Measurements from ENCODE around the gene SLC26A11. TPM values are rescaled to one million over a fixed set of nuclear protein-coding genes. Genes with fewer than 3 reads are reported as not detected.

The SLC26A11 gene
- total and polyA plus RNA-seq, 7 donors, result 2.3 to 14.5 (median 9.3) TPM

GRCh38 chr17:80227666-80228065, 7.4 kb downstream of the SLC26A11 start:
- TF ChIP-seq POLR2A (IDR thresholded peaks at IDR 0.05) (no peak), EP300 (IDR thresholded peaks at IDR 0.05) (no peak), POLR2AphosphoS5 (IDR thresholded peaks at IDR 0.05) (no peak)
- TF ChIP-seq, protein P1, sequence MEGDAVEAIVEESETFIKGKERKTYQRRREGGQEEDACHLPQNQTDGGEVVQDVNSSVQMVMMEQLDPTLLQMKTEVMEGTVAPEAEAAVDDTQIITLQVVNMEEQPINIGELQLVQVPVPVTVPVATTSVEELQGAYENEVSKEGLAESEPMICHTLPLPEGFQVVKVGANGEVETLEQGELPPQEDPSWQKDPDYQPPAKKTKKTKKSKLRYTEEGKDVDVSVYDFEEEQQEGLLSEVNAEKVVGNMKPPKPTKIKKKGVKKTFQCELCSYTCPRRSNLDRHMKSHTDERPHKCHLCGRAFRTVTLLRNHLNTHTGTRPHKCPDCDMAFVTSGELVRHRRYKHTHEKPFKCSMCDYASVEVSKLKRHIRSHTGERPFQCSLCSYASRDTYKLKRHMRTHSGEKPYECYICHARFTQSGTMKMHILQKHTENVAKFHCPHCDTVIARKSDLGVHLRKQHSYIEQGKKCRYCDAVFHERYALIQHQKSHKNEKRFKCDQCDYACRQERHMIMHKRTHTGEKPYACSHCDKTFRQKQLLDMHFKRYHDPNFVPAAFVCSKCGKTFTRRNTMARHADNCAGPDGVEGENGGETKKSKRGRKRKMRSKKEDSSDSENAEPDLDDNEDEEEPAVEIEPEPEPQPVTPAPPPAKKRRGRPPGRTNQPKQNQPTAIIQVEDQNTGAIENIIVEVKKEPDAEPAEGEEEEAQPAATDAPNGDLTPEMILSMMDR (IDR thresholded peaks at IDR 0.05), result no peak
- intact Hi-C loops (cut with DNase I), result no loop called here
- Histone ChIP-seq H3K36me3 (peaks cover 0 to 64% (median 11%) of the 10 kb centered on the region in 4 donors), H3K4me1 (peaks cover 0 to under 1% (median 0%) of the 10 kb centered on the region in 4 donors), H3K27me3 (no peaks in the 10 kb centered on the region), H3K9me3 (peaks cover 0 to 9% (median 3%) of the 10 kb centered on the region in 4 donors), H3K4me3 (no peak overlapping the region), H3K27ac (no peak overlapping the region)
- 95% methylated on average over 11 of the region's 11 CpGs for WGBS, 2 donors
- no peak for DNase-seq

DNA sequence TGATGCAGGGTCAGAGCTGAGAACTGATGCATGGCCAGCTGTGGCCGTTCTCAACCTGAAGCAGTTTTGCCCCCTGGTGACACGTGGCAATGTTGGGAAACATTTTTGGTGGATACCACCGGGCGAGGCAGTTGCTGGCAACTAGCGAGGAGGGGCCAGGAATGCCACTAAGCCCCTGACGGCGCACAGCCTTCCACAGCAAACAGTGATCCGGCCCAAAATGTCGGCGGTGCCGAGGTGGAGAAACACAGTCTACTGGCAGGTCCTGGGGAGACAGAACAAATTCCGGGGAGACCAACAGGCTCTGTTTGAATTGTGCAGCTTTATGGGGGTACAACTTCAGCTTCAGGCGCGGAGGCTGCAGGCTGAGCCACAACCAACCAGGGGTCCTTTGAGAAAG, 8.2 kb downstream of the SLC26A11 start:
- TF ChIP-seq POLR2AphosphoS5 (IDR thresholded peaks at IDR 0.05) (no peak), EP300 (IDR thresholded peaks at IDR 0.05) (no peak), POLR2A (IDR thresholded peaks at IDR 0.05) (no peak)
- TF ChIP-seq, protein P1 (IDR thresholded peaks at IDR 0.05), result no peak
- 93 to 95% methylated on average over 14 of the region's 14 CpGs for WGBS, 2 donors
- Histone ChIP-seq H3K27ac (no peak overlapping the region), H3K4me1 (no peaks in the 10 kb centered on the region), H3K9me3 (peaks cover 0 to 13% (median 8%) of the 10 kb centered on the region in 4 donors), H3K27me3 (no peaks in the 10 kb centered on the region), H3K36me3 (peaks cover 0 to 71% (median 17%) of the 10 kb centered on the region in 4 donors), H3K4me3 (no peak overlapping the region)
- DNase-seq, result no peak
- intact Hi-C loops (cut with DNase I), result no loop called here

- H3K27me3 ChIP-seq, result no peaks in the 10 kb centered on the region
- H3K36me3 ChIP-seq, result peaks cover 0 to 75% (median 17%) of the 10 kb centered on the region in 4 donors
- intact Hi-C loops (cut with DNase I), result no loop called here
- H3K9me3 ChIP-seq, result peaks cover 0 to 13% (median 8%) of the 10 kb centered on the region in 4 donors
- DNase-seq, result no peak
- no peak overlapping the region for H3K27ac ChIP-seq
- no peak for TF ChIP-seq POLR2A (IDR thresholded peaks at IDR 0.05)
- TF ChIP-seq, protein P1 (IDR thresholded peaks at IDR 0.05), result no peak
- no peak for TF ChIP-seq EP300 (IDR thresholded peaks at IDR 0.05)
- TF ChIP-seq POLR2AphosphoS5 (IDR thresholded peaks at IDR 0.05), result no peak
- H3K4me1 ChIP-seq, result no peaks in the 10 kb centered on the region
- no peak overlapping the region for H3K4me3 ChIP-seq
- WGBS, 2 donors, result 92 to 93% methylated on average over 4 of the region's 4 CpGs
Measured at GRCh38 chr17:80229011-80229410, 8.8 kb downstream of the SLC26A11 start.

- 97 to 98% methylated on average over 1 of the region's 1 CpG for WGBS, 2 donors
- no peaks in the 10 kb centered on the region for H3K4me1 ChIP-seq
- no peaks in the 10 kb centered on the region for H3K27me3 ChIP-seq
- peaks cover 0 to 13% (median 8%) of the 10 kb centered on the region in 4 donors for H3K9me3 ChIP-seq
- TF ChIP-seq, protein P1 (IDR thresholded peaks at IDR 0.05), result no peak
- TF ChIP-seq POLR2AphosphoS5 (IDR thresholded peaks at IDR 0.05), result no peak
- TF ChIP-seq POLR2A (IDR thresholded peaks at IDR 0.05), result no peak
- no peak for TF ChIP-seq EP300 (IDR thresholded peaks at IDR 0.05)
- no peak overlapping the region for H3K27ac ChIP-seq
- no peak overlapping the region for H3K4me3 ChIP-seq
- peaks cover 13 to 87% (median 22%) of the 10 kb centered on the region in 4 donors for H3K36me3 ChIP-seq
- intact Hi-C loops (cut with DNase I), result no loop called here
- DNase-seq, result no peak
Measured at GRCh38 chr17:80232438-80232837, 12.2 kb downstream of the SLC26A11 start.

GRCh38 chr17:80233202-80233601, 13.0 kb downstream of the SLC26A11 start:
- Histone ChIP-seq H3K9me3 (peaks cover 0 to 13% (median 8%) of the 10 kb centered on the region in 4 donors), H3K27me3 (no peaks in the 10 kb centered on the region), H3K4me1 (no peaks in the 10 kb centered on the region), H3K36me3 (peaks cover 19 to 88% (median 27%) of the 10 kb centered on the region in 4 donors), H3K4me3 (no peak overlapping the region), H3K27ac (no peak overlapping the region)
- TF ChIP-seq EP300 (IDR thresholded peaks at IDR 0.05), result no peak
- TF ChIP-seq, protein P1 (IDR thresholded peaks at IDR 0.05), result no peak
- TF ChIP-seq POLR2AphosphoS5 (IDR thresholded peaks at IDR 0.05), result no peak
- TF ChIP-seq POLR2A (IDR thresholded peaks at IDR 0.05), result no peak
- WGBS, 2 donors, result 93 to 97% methylated on average over 3 of the region's 3 CpGs
- intact Hi-C loops (cut with DNase I), result no loop called here
- no peak for DNase-seq
